D721Med (cell line): ENCODE results near the gene PCSK1N.

Source experiments
- DNase-seq: peaks from one replicate; pipeline ENCODE4 v3.0.0; 2011; ENCODE audit warnings: low spot score; ENCODE audit not compliant: insufficient read length
- FAIRE-seq: peaks from 2 replicates; lab custom pipeline; 2011; peaks lifted over from hg19 to GRCh38; lab: Jason Lieb, UNC
- CTCF ChIP-seq: IDR thresholded peaks from 2 replicates; pipeline ENCODE4 v1.5.1; 2012; ENCODE audit warnings: mild to moderate bottlenecking, control low read depth; ENCODE audit not compliant: insufficient read depth; ENCODE audit errors: missing control alignments

Gene PCSK1N

GRCh38 chrX:48848847-48849246 is 13.4 kb upstream of the PCSK1N start:
- no peak for FAIRE-seq
- no peak for TF ChIP-seq CTCF

GRCh38 chrX:48839686-48840085 is 4.3 kb upstream of the PCSK1N start:
- TF ChIP-seq CTCF: no peak

More at GRCh38 chrX:48848847-48849246, 13.4 kb upstream of the PCSK1N start:
- DNase-seq: no peak

GRCh38 chrX:48834383-48834709 is 1.1 kb downstream of the PCSK1N start:
- TF ChIP-seq CTCF: no peak

More at GRCh38 chrX:48839686-48840085, 4.3 kb upstream of the PCSK1N start:
- FAIRE-seq (no peak), DNase-seq (no peak)

GRCh38 chrX:48833542-48834138 is 1.8 kb downstream of the PCSK1N start:
- FAIRE-seq (no peak), DNase-seq (no peak)
- no peak for TF ChIP-seq CTCF

More at GRCh38 chrX:48834383-48834709, 1.1 kb downstream of the PCSK1N start:
- DNase-seq: no peak
- no peak for FAIRE-seq

DNA sequence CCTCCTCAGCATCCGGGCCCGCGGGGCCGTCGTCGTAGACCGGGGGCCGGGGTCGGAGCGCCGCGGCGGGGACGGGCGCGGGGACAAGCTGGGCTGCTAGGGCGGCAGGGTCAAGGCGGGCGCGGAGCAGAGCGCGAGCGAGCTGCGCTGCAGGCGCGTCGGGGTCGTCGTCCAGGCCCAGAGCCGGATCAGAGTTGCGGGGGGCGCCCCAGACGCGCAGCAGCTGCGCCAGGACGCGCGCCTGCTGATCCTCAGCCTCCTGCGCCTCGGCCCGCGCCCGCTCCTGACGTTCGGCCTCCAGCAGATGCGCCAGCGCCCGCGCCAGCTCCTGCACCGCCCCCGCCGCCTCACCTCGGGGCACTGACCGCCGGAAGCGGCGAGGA is 3.5 kb downstream of the PCSK1N start:
- FAIRE-seq (no peak), DNase-seq (no peak)
- TF ChIP-seq CTCF: no peak

- no peak for TF ChIP-seq CTCF
- DNase-seq: no peak
- no peak for FAIRE-seq
Observed at GRCh38 chrX:48831136-48831908, 4.1 kb downstream of the PCSK1N start.
